ENCODE measurements around the gene CRY2. TPM values are rescaled to one million over a fixed set of nuclear protein-coding genes. Genes with fewer than 3 reads are reported as not detected.

The CRY2 gene
- total RNA-seq, 2 experiments from 2014 or later: 248 TPM

DNA sequence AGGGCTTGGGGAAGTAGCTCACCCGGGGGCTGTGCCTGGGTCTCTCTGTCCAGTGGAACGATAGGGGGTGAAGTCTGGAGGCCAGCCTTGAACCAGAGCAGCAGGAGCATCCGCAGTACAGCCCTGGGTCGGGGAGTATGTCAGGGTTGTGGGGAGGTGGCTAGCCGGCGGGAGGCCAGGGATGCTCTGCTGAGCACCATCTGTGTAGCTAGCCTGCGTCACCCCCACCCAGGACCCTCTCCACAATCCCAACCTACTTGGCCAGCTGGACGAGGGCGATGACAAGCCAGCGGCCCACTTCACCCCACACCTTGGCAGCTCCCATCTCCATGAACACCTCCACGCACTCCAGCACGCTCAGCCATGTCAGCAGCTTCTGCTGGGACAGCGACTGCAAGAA lies 68.2 kb downstream of the CRY2 start:
- TF ChIP-seq, protein P1, sequence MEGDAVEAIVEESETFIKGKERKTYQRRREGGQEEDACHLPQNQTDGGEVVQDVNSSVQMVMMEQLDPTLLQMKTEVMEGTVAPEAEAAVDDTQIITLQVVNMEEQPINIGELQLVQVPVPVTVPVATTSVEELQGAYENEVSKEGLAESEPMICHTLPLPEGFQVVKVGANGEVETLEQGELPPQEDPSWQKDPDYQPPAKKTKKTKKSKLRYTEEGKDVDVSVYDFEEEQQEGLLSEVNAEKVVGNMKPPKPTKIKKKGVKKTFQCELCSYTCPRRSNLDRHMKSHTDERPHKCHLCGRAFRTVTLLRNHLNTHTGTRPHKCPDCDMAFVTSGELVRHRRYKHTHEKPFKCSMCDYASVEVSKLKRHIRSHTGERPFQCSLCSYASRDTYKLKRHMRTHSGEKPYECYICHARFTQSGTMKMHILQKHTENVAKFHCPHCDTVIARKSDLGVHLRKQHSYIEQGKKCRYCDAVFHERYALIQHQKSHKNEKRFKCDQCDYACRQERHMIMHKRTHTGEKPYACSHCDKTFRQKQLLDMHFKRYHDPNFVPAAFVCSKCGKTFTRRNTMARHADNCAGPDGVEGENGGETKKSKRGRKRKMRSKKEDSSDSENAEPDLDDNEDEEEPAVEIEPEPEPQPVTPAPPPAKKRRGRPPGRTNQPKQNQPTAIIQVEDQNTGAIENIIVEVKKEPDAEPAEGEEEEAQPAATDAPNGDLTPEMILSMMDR (IDR thresholded peaks at IDR 0.05): no peak
- Mint-ChIP-seq H3K4me1 (ENCODE audit: low read depth) (peaks cover 43% of the 10 kb centered on the region), H3K36me3 (ENCODE audit: low read depth) (peaks cover 55% of the 10 kb centered on the region), H3K4me3 (peak overlapping the region; percentile 60), H3K27ac (no peak overlapping the region), H3K9me3 (no peaks in the 10 kb centered on the region), H3K27me3 (no peaks in the 10 kb centered on the region)
- H3K4me3 ChIP-seq (ENCODE audit: low read length): no peak overlapping the region
- ATAC-seq (ENCODE audit: poor library complexity) (no peak), DNase-seq (no peak)
- intact Hi-C loops (cut with DNase I, micrococcal nuclease): loop anchor here in 1 of 2 experiments (5.0 to 10.0 kb wide), 4 partner anchors 207 to 787 kb away; partner anchors contain the start of genes AMBRA1, ARHGAP1, PHF21A and PRDM11
- no peaks in the 10 kb centered on the region for H3K27me3 ChIP-seq (ENCODE audit: control insufficient read depth in 1 of 2, insufficient read depth in 2 of 2, low read length in 2 of 2)
- CTCF ChIA-PET: no interaction called here
- POLR2A ChIA-PET: interaction anchor here (0.8 kb wide), 1 partner anchor 69 kb away, joined by 3 read pairs; the partner anchor contains the start of gene CRY2
- H3K4me1 ChIP-seq (ENCODE audit: insufficient read depth, low read length): peaks cover 53% of the 10 kb centered on the region
- H3K27ac ChIP-seq (ENCODE audit: low read depth in 1 of 2, low read length in 2 of 2): no peak overlapping the region
- H3K36me3 ChIP-seq (ENCODE audit: insufficient read depth, low read length): peaks cover 56% of the 10 kb centered on the region
- no peaks in the 10 kb centered on the region for H3K9me3 ChIP-seq (ENCODE audit: control insufficient read depth in 1 of 2, insufficient read depth in 1 of 2, low read length in 2 of 2)

DNA sequence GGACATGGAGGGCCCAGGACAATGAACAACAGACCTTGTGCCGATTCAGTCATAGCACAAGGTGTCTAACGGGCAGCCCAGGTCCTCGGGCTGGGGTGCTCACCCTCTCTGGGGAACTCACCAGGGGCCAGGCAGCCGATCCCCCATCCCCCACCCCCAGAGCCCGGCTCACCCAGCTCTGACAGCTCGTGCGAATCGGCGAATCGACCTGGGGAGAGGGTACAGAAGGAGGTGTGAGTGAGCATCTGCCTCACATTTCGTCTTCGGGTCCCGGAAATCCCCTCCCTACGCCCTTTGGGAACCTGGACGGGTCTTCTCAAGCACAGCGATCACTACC lies 70.0 kb downstream of the CRY2 start:
- Mint-ChIP-seq H3K4me1 (ENCODE audit: low read depth) (peaks cover 54% of the 10 kb centered on the region), H3K4me3 (peak overlapping the region; percentile 99), H3K36me3 (ENCODE audit: low read depth) (peaks cover 41% of the 10 kb centered on the region), H3K27me3 (peaks cover 5% of the 10 kb centered on the region), H3K9me3 (no peaks in the 10 kb centered on the region), H3K27ac (peak overlapping the region; percentile 94)
- Histone ChIP-seq H3K4me1 (ENCODE audit: insufficient read depth, low read length) (peaks cover 69% of the 10 kb centered on the region), H3K27ac (ENCODE audit: low read depth in 1 of 2, low read length in 2 of 2) (peak overlapping the region; percentile 90 to 95), H3K4me3 (ENCODE audit: low read length) (peak overlapping the region; percentile 93), H3K9me3 (ENCODE audit: control insufficient read depth in 1 of 2, insufficient read depth in 1 of 2, low read length in 2 of 2) (peaks cover 0 to 3% of the 10 kb centered on the region in 2 experiments), H3K36me3 (ENCODE audit: insufficient read depth, low read length) (peaks cover 40% of the 10 kb centered on the region), H3K27me3 (ENCODE audit: control insufficient read depth in 1 of 2, insufficient read depth in 2 of 2, low read length in 2 of 2) (peaks cover 0 to 6% of the 10 kb centered on the region in 2 experiments)
- DNase-seq (peak in 1 of 14 experiments; percentile 27), ATAC-seq (ENCODE audit: poor library complexity) (peak; percentile 1)
- ChIA-PET CTCF (interaction anchor here (1.0 to 1.2 kb wide), 2 partner anchors 9 to 75 kb away, joined by 3 to 4 read pairs; no protein-coding TSS in a partner anchor), POLR2A (interaction anchor here (0.7 to 3.6 kb wide), 13 partner anchors 8 to 1297 kb away, joined by 3 to 43 read pairs (median 3); partner anchors contain the start of genes AMBRA1, CRY2 and DDB2)
- intact Hi-C loops (cut with DNase I, micrococcal nuclease): loop anchor here in 1 of 2 experiments (2.0 to 10.0 kb wide), 6 partner anchors 16 to 785 kb away; partner anchors contain the start of genes AMBRA1, ARHGAP1, PHF21A and PRDM11
- TF ChIP-seq, protein P1 (IDR thresholded peaks at IDR 0.05): no peak

DNA sequence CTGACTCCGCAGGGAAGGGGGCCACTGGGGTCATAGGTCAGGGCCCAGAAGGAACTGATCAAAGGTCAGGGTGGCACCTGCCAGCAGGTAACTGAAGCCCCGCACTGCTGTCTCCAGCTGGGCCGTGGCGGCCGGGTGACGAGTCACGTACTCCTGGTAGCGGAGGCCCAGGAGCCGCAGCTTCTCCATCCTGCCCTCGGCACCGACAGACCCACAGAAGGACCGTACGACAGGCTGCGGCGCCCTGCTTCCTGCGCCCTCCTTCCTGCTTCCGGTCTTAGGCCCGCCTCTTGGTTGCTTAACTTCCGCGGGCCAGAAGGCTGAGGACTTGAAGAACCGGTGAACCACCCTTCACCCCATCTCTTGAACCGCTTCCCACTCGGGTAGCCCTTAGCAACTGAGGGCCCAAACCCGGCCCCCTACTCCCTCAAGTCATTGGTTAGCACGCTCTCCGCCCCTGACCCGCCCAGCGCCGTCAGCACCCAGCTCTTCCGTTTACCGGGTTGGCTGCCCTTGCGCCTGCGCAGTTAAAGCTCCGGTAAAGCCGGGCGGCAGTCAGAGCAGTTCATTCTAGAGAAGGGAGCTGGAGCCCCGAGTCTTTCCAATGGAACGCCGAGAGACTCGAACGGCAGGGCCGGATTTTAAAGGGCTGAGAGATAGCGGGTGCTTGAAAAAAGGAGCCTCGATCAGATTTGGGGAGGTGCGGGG lies 70.5 kb downstream of the CRY2 start, which contains the start of gene PEX16:
Gene PEX16, minus strand, starts transcription at position 255 of the 708 bp plus-strand sequence. Its CDS starts 66 bp downstream, at position 189.
- ATAC-seq (ENCODE audit: poor library complexity) (peak; percentile 89), DNase-seq (peak; percentile 87 to 99 (median 94))
- CTCF ChIA-PET: interaction anchor here (1.0 to 1.3 kb wide), 3 partner anchors 9 to 75 kb away, joined by 3 to 6 read pairs (median 4); no protein-coding TSS in a partner anchor
- H3K36me3 ChIP-seq (ENCODE audit: insufficient read depth, low read length): peaks cover 37% of the 10 kb centered on the region
- H3K4me1 ChIP-seq (ENCODE audit: insufficient read depth, low read length): peaks cover 70% of the 10 kb centered on the region
- H3K27ac ChIP-seq (ENCODE audit: low read depth in 1 of 2, low read length in 2 of 2): peak within 1 kb of the TSS; percentile 90 to 95
- peaks cover 41% of the 10 kb centered on the region for H3K36me3 Mint-ChIP-seq (ENCODE audit: low read depth)
- POLR2A ChIA-PET: interaction anchor here (0.7 to 3.6 kb wide), 17 partner anchors 9 to 1297 kb away, joined by 3 to 43 read pairs (median 3); partner anchors contain the start of genes AMBRA1, CRY2 and DDB2
- TF ChIP-seq, protein P1 (IDR thresholded peaks at IDR 0.05): no peak
- peaks cover 0 to 3% of the 10 kb centered on the region in 2 experiments for H3K9me3 ChIP-seq (ENCODE audit: control insufficient read depth in 1 of 2, insufficient read depth in 1 of 2, low read length in 2 of 2)
- peaks cover 0 to 6% of the 10 kb centered on the region in 2 experiments for H3K27me3 ChIP-seq (ENCODE audit: control insufficient read depth in 1 of 2, insufficient read depth in 2 of 2, low read length in 2 of 2)
- peaks cover 5% of the 10 kb centered on the region for H3K27me3 Mint-ChIP-seq
- peak within 1 kb of the TSS; percentile 99 for H3K4me3 Mint-ChIP-seq
- peaks cover 54% of the 10 kb centered on the region for H3K4me1 Mint-ChIP-seq (ENCODE audit: low read depth)
- H3K4me3 ChIP-seq (ENCODE audit: low read length): peak within 1 kb of the TSS; percentile 93
- peak within 1 kb of the TSS; percentile 94 for H3K27ac Mint-ChIP-seq
- no peaks in the 10 kb centered on the region for H3K9me3 Mint-ChIP-seq
- intact Hi-C loops (cut with DNase I, micrococcal nuclease): loop anchor here (1.0 to 10.0 kb wide), 8 partner anchors 17 to 785 kb away; partner anchors contain the start of genes AMBRA1 (in 1 of the 2), ARHGAP1 (in 1 of the 2), PHF21A (in 1 of the 2) and PRDM11 (in 1 of the 2)

Data from CD4-positive, alpha-beta T cell (primary cell).